ENCODE data around the gene PDGFB. TPM values are rescaled to one million over a fixed set of nuclear protein-coding genes. Genes with fewer than 3 reads are reported as not detected.

PDGFB gene
- total and polyA plus RNA-seq, 2 experiments from 2014 or later: 2.2 to 8.0 TPM

DNA sequence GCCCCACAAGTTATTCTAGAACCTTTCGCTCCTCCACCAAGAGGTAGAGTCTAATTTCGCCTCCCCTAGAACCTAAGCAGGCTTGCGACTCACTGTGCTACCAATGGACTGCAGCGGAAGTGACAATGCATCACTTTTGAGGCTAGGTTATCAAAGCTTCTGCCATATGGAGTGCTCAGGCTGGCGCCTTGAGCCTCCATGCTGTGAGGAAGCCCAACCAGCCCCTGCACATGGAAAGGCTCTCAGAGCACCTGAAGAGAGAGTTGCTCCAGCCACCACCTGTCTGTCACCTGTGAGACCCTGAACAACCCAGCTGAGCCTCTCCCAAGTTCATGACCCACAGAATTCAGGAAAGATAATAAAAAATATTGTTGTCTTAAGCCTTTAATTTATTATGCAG, 63.0 kb downstream of the PDGFB start:
- no peaks in the 10 kb centered on the region for H3K9me2 ChIP-seq (ENCODE audit: insufficient read depth)
- no peak for TF ChIP-seq POLR2AphosphoS5 (IDR thresholded peaks at IDR 0.05; ENCODE audit: low read depth)
- TF ChIP-seq STAT1 (IDR thresholded peaks at IDR 0.05; ENCODE audit: unreplicated experiment): no peak
- TF ChIP-seq CREB1 (CRISPR knock-in tag; IDR thresholded peaks at IDR 0.05; ENCODE audit: low read depth): no peak
- TF ChIP-seq ZNF462 (CRISPR knock-in tag; IDR thresholded peaks at IDR 0.05): no peak
- TF ChIP-seq, protein P1, sequence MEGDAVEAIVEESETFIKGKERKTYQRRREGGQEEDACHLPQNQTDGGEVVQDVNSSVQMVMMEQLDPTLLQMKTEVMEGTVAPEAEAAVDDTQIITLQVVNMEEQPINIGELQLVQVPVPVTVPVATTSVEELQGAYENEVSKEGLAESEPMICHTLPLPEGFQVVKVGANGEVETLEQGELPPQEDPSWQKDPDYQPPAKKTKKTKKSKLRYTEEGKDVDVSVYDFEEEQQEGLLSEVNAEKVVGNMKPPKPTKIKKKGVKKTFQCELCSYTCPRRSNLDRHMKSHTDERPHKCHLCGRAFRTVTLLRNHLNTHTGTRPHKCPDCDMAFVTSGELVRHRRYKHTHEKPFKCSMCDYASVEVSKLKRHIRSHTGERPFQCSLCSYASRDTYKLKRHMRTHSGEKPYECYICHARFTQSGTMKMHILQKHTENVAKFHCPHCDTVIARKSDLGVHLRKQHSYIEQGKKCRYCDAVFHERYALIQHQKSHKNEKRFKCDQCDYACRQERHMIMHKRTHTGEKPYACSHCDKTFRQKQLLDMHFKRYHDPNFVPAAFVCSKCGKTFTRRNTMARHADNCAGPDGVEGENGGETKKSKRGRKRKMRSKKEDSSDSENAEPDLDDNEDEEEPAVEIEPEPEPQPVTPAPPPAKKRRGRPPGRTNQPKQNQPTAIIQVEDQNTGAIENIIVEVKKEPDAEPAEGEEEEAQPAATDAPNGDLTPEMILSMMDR (conservative IDR thresholded peaks at IDR 0.05; ENCODE audit: low read depth in 2 of 2): no peak
- no peak for TF ChIP-seq ZNF114 (CRISPR knock-in tag; IDR thresholded peaks at IDR 0.05)
- no peak for TF ChIP-seq NANOG (IDR thresholded peaks at IDR 0.05; ENCODE audit: borderline replicate concordance)
- TF ChIP-seq EZH2phosphoT487 (IDR thresholded peaks at IDR 0.05; ENCODE audit: unreplicated experiment): no peak
- no peak for TF ChIP-seq ZNF331 (CRISPR knock-in tag; IDR thresholded peaks at IDR 0.05; ENCODE audit: low read depth)
- TF ChIP-seq EZH2 (IDR thresholded peaks at IDR 0.05; ENCODE audit: low read depth, unreplicated experiment): no peak
- TF ChIP-seq REST (IDR thresholded peaks at IDR 0.05; ENCODE audit: unreplicated experiment): no peak
- no peak for TF ChIP-seq JUNB (IDR thresholded peaks at IDR 0.05; ENCODE audit: unreplicated experiment)
- TF ChIP-seq ETS1 (IDR thresholded peaks at IDR 0.05): no peak
- H2AFZ ChIP-seq: no peak overlapping the region
- DNase-seq (ENCODE audit: low spot score): no peak
- H3K36me3 ChIP-seq (ENCODE audit: insufficient read depth): no peaks in the 10 kb centered on the region
- H3K27ac ChIP-seq (ENCODE audit: low read depth): no peak overlapping the region
- H3K4me1 Mint-ChIP-seq: peaks cover 35% of the 10 kb centered on the region
- H3K4me1 ChIP-seq (ENCODE audit: insufficient read depth): peaks cover 17% of the 10 kb centered on the region
- no peak for ATAC-seq
- no peaks in the 10 kb centered on the region for H4K20me1 ChIP-seq (replicated peaks; ENCODE audit: insufficient read depth)
- peaks cover 14% of the 10 kb centered on the region for H3K36me3 Mint-ChIP-seq (ENCODE audit: low read depth)
- no peak overlapping the region for H3K4me2 ChIP-seq
- peaks cover 6% of the 10 kb centered on the region; the same call in 1 of the 2 replicates for H3F3A ChIP-seq (replicated peaks; ENCODE audit: low read depth)
- no peaks in the 10 kb centered on the region for H3K79me2 ChIP-seq (replicated peaks; ENCODE audit: insufficient read depth)
- peaks cover 19% of the 10 kb centered on the region for H3K9me3 Mint-ChIP-seq
- H3K27ac Mint-ChIP-seq: no peak overlapping the region
- H3K27me3 ChIP-seq (ENCODE audit: insufficient read depth): no peaks in the 10 kb centered on the region
- H3K4me3 Mint-ChIP-seq: no peak overlapping the region
- H3K27me3 Mint-ChIP-seq (ENCODE audit: insufficient read depth, low read depth, poor library complexity): peaks cover 12% of the 10 kb centered on the region
- no peak overlapping the region for H3K4me3 ChIP-seq

Data from GM23338 (cell line).